Osteoblast (primary cell): ENCODE results near the gene TWF1. TPM values are rescaled to one million over a fixed set of nuclear protein-coding genes. Genes with fewer than 3 reads are reported as not detected.

ENCODE experiments used
- DNase-seq: peaks from one replicate; pipeline ENCODE4 v3.0.0; 2011; ENCODE audit warnings: low spot score, mixed read lengths; ENCODE audit not compliant: insufficient read length; ENCODE audit errors: missing footprints
- H2AFZ ChIP-seq: 2 replicates; pipeline ENCODE4 v1.6.0; 2011; ENCODE audit warnings: mild to moderate bottlenecking, low read length
- H3K27ac ChIP-seq: 2 replicates; pipeline ENCODE4 v1.5.1; 2011; ENCODE audit warnings: mild to moderate bottlenecking, low read depth, low read length, moderate library complexity
- H3K27me3 ChIP-seq: 2 replicates; pipeline ENCODE4 v1.6.0; 2012; ENCODE audit warnings: mild to moderate bottlenecking, control low read depth, inconsistent platforms, low read length, moderate library complexity; ENCODE audit not compliant: insufficient read depth
- H3K36me3 ChIP-seq: 2 replicates; pipeline ENCODE4 v1.5.1; 2011; ENCODE audit warnings: mild to moderate bottlenecking, low read length, control low read depth, moderate library complexity; ENCODE audit not compliant: insufficient read depth
- H3K4me1 ChIP-seq: 2 replicates; pipeline ENCODE4 v1.5.1; 2011; ENCODE audit warnings: mild to moderate bottlenecking, low read length, control low read depth, moderate library complexity; ENCODE audit not compliant: insufficient read depth
- H3K4me2 ChIP-seq: 2 replicates; pipeline ENCODE4 v1.6.0; 2011; ENCODE audit warnings: mild to moderate bottlenecking, low read length; ENCODE audit not compliant: insufficient read depth
- H3K4me3 ChIP-seq: fragments of 200-600 bp; sonication (generic); 3 replicates; pipeline ENCODE4 v1.5.1; 2012; ENCODE audit warnings: mild to moderate bottlenecking, low read length, inconsistent platforms; ENCODE audit not compliant: insufficient read depth
- H3K79me2 ChIP-seq: 2 replicates; pipeline ENCODE4 v1.6.0; 2012; ENCODE audit warnings: mild to moderate bottlenecking, low read length, control low read depth, inconsistent platforms; ENCODE audit not compliant: insufficient read depth
- H3K9me3 ChIP-seq: 2 replicates; pipeline ENCODE4 v1.5.1; 2011; ENCODE audit warnings: low read depth, low read length, control low read depth
- H4K20me1 ChIP-seq: 2 replicates; pipeline ENCODE4 v1.6.0; 2012; ENCODE audit warnings: mild to moderate bottlenecking, low read length, control low read depth; ENCODE audit not compliant: insufficient read depth
- total RNA-seq: library from RNA; depleted of rRNA; stranded (reverse); fragments of >200 nt; gene quantifications from 2 replicates; pipeline ENCODE4 v1.2.3, GENCODE V29; 2012
- TF ChIP-seq, protein P1 (sequence below): IDR thresholded peaks from 2 replicates; pipeline ENCODE4 v1.5.1; 2011; ENCODE audit warnings: mild to moderate bottlenecking, low read depth, low read length, moderate library complexity; ENCODE audit errors: extremely low read depth

The TWF1 gene
- total RNA-seq, 1 donor, result 180 TPM

DNA sequence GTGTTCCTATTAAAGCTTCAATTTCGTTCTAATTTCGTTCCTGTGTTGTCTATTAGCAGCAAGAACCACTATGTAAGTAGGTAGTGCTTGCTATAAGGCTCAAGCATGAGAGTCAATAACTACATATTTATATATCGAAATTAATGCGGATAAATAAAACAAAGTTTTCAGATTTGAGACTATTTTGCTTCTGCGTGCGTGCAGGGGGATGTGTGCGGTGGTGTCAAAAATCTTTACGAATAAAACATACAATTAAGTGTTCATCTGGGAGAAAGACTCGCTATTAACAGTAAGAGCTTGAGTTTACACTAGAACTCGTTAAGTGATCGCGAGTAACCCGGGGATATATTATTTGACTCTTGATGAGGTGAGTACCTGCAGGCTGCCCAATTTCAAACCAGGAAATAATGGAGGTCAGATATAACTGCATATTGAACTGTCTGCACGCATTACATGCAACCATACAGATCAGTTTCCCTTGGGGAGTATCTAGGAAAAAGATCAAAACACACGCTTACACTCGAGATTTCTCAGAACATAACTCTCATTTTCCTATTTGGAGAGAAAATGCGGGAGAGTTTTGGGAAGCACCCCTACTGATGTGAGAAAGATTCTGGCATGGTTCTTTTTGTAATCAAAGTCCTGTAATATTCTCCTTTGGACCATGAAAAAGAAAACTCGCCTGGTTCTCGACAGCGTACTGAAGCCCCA lies 813 bp downstream of the TWF1 start:
- peaks cover 19% of the 10 kb centered on the region for H3K4me1 ChIP-seq
- DNase-seq, result peak; percentile 27
- H3K27me3 ChIP-seq, result no peaks in the 10 kb centered on the region

DNA sequence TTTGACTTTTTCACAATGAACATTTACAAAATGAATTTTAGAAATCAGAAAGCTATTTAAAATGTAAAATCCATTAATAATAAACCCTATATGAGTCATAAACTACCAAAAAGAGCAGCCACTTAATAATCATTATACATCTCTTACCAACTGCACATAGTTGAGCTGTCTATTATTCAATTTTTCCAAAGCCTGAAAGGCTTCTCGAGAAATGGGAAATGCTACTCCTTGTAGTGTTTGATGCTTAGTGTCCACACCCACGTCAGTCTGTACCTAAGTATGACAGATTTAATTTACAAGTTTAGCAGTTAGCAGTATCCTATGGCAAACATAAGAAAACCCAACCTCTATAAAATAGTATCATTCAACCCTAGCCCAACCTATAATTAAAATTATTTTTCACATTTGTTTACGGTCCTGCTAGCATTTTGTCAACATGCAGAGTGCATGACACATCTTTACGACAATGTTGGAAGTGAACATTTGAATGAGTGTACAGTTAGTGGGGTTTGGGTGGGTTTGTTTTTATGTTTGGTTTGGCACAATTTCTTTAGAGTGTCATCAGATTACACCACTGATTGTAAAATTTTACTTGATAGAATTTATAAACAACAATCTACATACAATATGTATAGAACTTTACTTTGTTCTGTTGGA lies 8.4 kb downstream of the TWF1 start:
- H3K27ac ChIP-seq, result no peak overlapping the region
- H3K4me3 ChIP-seq, result no peak overlapping the region
- TF ChIP-seq, protein P1, sequence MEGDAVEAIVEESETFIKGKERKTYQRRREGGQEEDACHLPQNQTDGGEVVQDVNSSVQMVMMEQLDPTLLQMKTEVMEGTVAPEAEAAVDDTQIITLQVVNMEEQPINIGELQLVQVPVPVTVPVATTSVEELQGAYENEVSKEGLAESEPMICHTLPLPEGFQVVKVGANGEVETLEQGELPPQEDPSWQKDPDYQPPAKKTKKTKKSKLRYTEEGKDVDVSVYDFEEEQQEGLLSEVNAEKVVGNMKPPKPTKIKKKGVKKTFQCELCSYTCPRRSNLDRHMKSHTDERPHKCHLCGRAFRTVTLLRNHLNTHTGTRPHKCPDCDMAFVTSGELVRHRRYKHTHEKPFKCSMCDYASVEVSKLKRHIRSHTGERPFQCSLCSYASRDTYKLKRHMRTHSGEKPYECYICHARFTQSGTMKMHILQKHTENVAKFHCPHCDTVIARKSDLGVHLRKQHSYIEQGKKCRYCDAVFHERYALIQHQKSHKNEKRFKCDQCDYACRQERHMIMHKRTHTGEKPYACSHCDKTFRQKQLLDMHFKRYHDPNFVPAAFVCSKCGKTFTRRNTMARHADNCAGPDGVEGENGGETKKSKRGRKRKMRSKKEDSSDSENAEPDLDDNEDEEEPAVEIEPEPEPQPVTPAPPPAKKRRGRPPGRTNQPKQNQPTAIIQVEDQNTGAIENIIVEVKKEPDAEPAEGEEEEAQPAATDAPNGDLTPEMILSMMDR, result no peak
- no peaks in the 10 kb centered on the region for H3K27me3 ChIP-seq
- no peak overlapping the region for H3K4me2 ChIP-seq
- H4K20me1 ChIP-seq, result no peaks in the 10 kb centered on the region
- peaks cover 64% of the 10 kb centered on the region for H3K36me3 ChIP-seq
- H3K4me1 ChIP-seq, result no peaks in the 10 kb centered on the region
- DNase-seq, result no peak
- H3K9me3 ChIP-seq, result no peaks in the 10 kb centered on the region
- H3K79me2 ChIP-seq, result peaks cover 3% of the 10 kb centered on the region
- H2AFZ ChIP-seq, result no peak overlapping the region

More for the DNA sequence above, 813 bp downstream of the TWF1 start:
- Histone ChIP-seq H3K27ac (peak overlapping the region; percentile 96), H3K36me3 (peaks cover 24% of the 10 kb centered on the region), H3K79me2 (peaks cover 32% of the 10 kb centered on the region), H4K20me1 (no peaks in the 10 kb centered on the region), H3K4me2 (peak overlapping the region; percentile 92), H3K4me3 (peak overlapping the region; percentile 94), H3K9me3 (no peaks in the 10 kb centered on the region), H2AFZ (peak overlapping the region; percentile 90)
- TF ChIP-seq, protein P1, result no peak

DNA sequence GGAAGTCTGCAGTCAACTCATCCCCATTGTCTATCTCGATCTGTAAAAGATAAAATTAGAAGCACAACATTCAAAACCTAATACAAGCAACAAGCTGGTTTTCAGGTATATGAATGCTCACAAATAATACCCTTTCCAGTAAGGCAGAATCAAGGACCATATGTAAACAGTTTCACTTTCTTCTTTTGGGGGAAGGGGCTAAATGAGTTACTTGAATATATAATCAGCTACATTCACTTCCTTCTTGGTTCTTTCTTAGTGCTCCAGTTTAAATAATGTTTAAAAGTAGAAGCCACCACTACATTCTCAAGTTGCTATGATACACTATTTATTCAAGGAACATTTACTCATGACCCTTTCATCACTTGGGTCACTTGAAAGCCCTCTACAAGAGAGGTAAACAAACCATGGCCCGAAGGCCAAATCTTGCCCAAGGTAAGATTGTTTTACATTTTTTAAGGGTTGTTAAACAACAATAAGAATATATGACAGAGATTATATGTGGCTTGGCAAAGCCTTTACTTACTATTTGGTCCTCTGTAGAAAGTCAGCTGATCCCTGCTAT lies 10.3 kb downstream of the TWF1 start:
- DNase-seq, result no peak
- H4K20me1 ChIP-seq, result no peaks in the 10 kb centered on the region
- H3K4me3 ChIP-seq, result no peak overlapping the region
- no peaks in the 10 kb centered on the region for H3K4me1 ChIP-seq
- TF ChIP-seq, protein P1, result no peak
- H2AFZ ChIP-seq, result no peak overlapping the region
- no peaks in the 10 kb centered on the region for H3K27me3 ChIP-seq
- H3K9me3 ChIP-seq, result no peaks in the 10 kb centered on the region
- H3K27ac ChIP-seq, result no peak overlapping the region
- no peak overlapping the region for H3K4me2 ChIP-seq
- H3K36me3 ChIP-seq, result peaks cover 53% of the 10 kb centered on the region
- no peaks in the 10 kb centered on the region for H3K79me2 ChIP-seq

DNA sequence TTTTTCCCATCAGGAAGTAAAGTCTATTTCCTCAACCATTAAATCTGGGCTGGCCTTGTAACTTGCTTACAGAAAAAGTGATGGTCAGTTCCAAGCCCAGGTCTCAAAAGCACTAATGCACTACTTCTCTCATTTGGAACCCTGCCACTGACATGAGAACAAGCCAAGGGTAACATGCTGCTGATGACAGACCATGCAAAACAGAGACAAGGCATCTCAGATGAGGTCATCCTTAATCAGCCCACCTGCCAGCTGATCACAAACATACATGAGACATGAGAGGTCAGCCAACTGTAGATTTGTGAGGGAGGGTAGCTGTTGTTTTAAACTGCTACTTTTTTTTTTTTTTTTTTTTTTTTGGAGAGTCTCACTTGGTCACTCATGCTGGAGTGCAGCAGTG lies 16.2 kb downstream of the TWF1 start:
- Histone ChIP-seq H3K4me2 (no peak overlapping the region), H3K4me1 (peaks cover 4% of the 10 kb centered on the region), H3K27ac (no peak overlapping the region), H4K20me1 (no peaks in the 10 kb centered on the region), H2AFZ (no peak overlapping the region), H3K36me3 (peaks cover 13% of the 10 kb centered on the region), H3K9me3 (no peaks in the 10 kb centered on the region), H3K79me2 (no peaks in the 10 kb centered on the region), H3K27me3 (no peaks in the 10 kb centered on the region), H3K4me3 (no peak overlapping the region)
- DNase-seq, result no peak
- TF ChIP-seq, protein P1, result no peak
